ENCODE data around the gene POU2AF1. TPM values are rescaled to one million over a fixed set of nuclear protein-coding genes. Genes with fewer than 3 reads are reported as not detected.

The POU2AF1 gene
- total and polyA plus RNA-seq, 2 of the 8 experiments (the other 6 are each of a cell fraction or from before 2014, with no cell fraction given), result not detected

- no peaks in the 10 kb centered on the region for H4K20me1 ChIP-seq (replicated peaks in 1 of 2; ENCODE audit: control insufficient read depth in 1 of 2, insufficient read depth in 2 of 2, low read length in 2 of 2)
- no peak overlapping the region for H4K8ac ChIP-seq (ENCODE audit: extremely low read depth, insufficient read depth, low read length)
- no peak overlapping the region for H3K4me2 ChIP-seq (ENCODE audit: insufficient read depth in 1 of 2, low read depth in 2 of 2, low read length in 2 of 2)
- H3K56ac ChIP-seq (replicated peaks; ENCODE audit: insufficient read length, low read depth, low read length), result no peak overlapping the region
- DNase-seq (ENCODE audit: low read depth in 1 of 2, low spot score in 2 of 2) (no peak), FAIRE-seq (no peak)
- no peaks in the 10 kb centered on the region for H3K4me1 ChIP-seq (replicated peaks in 1 of 4; ENCODE audit: control insufficient read depth in 3 of 4, insufficient read depth in 4 of 4, low read length in 3 of 4)
- CTCF ChIA-PET (ENCODE audit: partially characterized antibody), result interaction anchor here (0.6 to 2.4 kb wide), 4 partner anchors 34 to 733 kb away, joined by 3 to 7 read pairs (median 5); no protein-coding TSS in a partner anchor
- no peak overlapping the region for H3K9ac ChIP-seq (replicated peaks in 1 of 4; ENCODE audit: extremely low read depth in 1 of 4, low read depth in 3 of 4, low read length in 3 of 4)
- H3K14ac ChIP-seq (ENCODE audit: insufficient read length), result no peak overlapping the region
- H3K36me3 ChIP-seq (ENCODE audit: control insufficient read depth in 2 of 4, insufficient read depth in 4 of 4, low read length in 3 of 4), result no peaks in the 10 kb centered on the region
- no peak overlapping the region for H2BK5ac ChIP-seq (ENCODE audit: low read depth, low read length)
- no peaks in the 10 kb centered on the region for H3K23me2 ChIP-seq (ENCODE audit: low read depth, low read length)
- no peak overlapping the region for H2BK20ac ChIP-seq (ENCODE audit: low read length)
- H4K91ac ChIP-seq (replicated peaks; ENCODE audit: insufficient read length, low read length), result no peak overlapping the region
- no peak overlapping the region for H3K27ac ChIP-seq (ENCODE audit: low read depth, low read length)
- H3K4me3 ChIP-seq (ENCODE audit: extremely low read depth in 1 of 4, insufficient read depth in 2 of 4, low read depth in 3 of 4, low read length in 4 of 4), result no peak overlapping the region
- H3K18ac ChIP-seq (ENCODE audit: extremely low read depth, low read length), result no peak overlapping the region
- POLR2A ChIA-PET (ENCODE audit: partially characterized antibody), result no interaction called here
- H3K9me3 ChIP-seq (ENCODE audit: insufficient read depth in 2 of 2, low read depth in 1 of 2, low read length in 1 of 2), result no peaks in the 10 kb centered on the region
- H2AFZ ChIP-seq (ENCODE audit: low read length), result no peak overlapping the region
- H2BK15ac ChIP-seq (ENCODE audit: low read length), result no peak overlapping the region
- no peak overlapping the region for H2BK12ac ChIP-seq (ENCODE audit: low read depth, low read length)
- H2BK120ac ChIP-seq (replicated peaks; ENCODE audit: low read depth, low read length), result no peak overlapping the region
- 86% methylated on average over 1 of the region's 1 CpG; no CpG with 5 or more reads in 1 of the 2 experiments for WGBS, 2 experiments (ENCODE audit: extremely low coverage in 1 of 2, insufficient coverage in 1 of 2, insufficient read length in 1 of 2, insufficient replicate concordance in 2 of 2, low coverage in 1 of 2, low lambda C conversion rate in 2 of 2, missing lambda C conversion rate in 1 of 2)
- no peaks in the 10 kb centered on the region for H3K79me1 ChIP-seq (ENCODE audit: low read depth, low read length)
- no peak overlapping the region for H3K23ac ChIP-seq (ENCODE audit: insufficient read length)
- no peak overlapping the region for H3K4ac ChIP-seq (replicated peaks; ENCODE audit: insufficient read length, low read depth, low read length)
- no peak overlapping the region for H4K5ac ChIP-seq (ENCODE audit: insufficient read length, low read depth, low read length)
- no peak overlapping the region for H2AK5ac ChIP-seq (ENCODE audit: low read depth, low read length)
- H3K79me2 ChIP-seq (ENCODE audit: control insufficient read depth in 1 of 2, insufficient read depth in 2 of 2, low read length in 2 of 2), result no peaks in the 10 kb centered on the region
- no peaks in the 10 kb centered on the region; a peak in 1 of 7 replicates for H3K27me3 ChIP-seq (replicated peaks in 1 of 4; ENCODE audit: control insufficient read depth in 3 of 4, extremely low read depth in 1 of 4, insufficient read depth in 3 of 4, low read length in 3 of 4)
- TF ChIP-seq FOSL1 (IDR thresholded peaks at IDR 0.05; ENCODE audit: insufficient read depth, low read depth, low read length) (no peak), MAFK (IDR thresholded peaks at IDR 0.05; ENCODE audit: low read depth, low read length) (no peak)
Observed at GRCh38 chr11:111388842-111389241, 9.8 kb upstream of the POU2AF1 start.

Measured in H1 (cell line).